DOHH2 (cell line): ENCODE results near the gene DNAJC18.

Source experiments
- H3F3A ChIP-seq: fragments of 200-600 bp; sonication (generic), shearing (Covaris generic); 2 replicates; pipeline ENCODE4 v1.6.0; 2016; ENCODE audit warnings: antibody characterized with exemption, mild to moderate bottlenecking; ENCODE audit not compliant: control insufficient read depth, insufficient read depth
- H3K27ac ChIP-seq: fragments of 200-600 bp; sonication (generic); 2 replicates; pipeline ENCODE4 v1.5.1; 2014; ENCODE audit warnings: low read depth, mild to moderate bottlenecking, low read length, moderate library complexity
- H3K27me3 ChIP-seq: fragments of 200-600 bp; sonication (generic); 2 replicates; pipeline ENCODE4 v1.6.1; 2014; ENCODE audit warnings: mild to moderate bottlenecking, low read length, mixed read lengths; ENCODE audit not compliant: control insufficient read depth
- H3K36me3 ChIP-seq: fragments of 200-600 bp; sonication (generic); 2 replicates; pipeline ENCODE4 v1.6.1; 2014; ENCODE audit warnings: mild to moderate bottlenecking, low read length, moderate library complexity, mixed read lengths; ENCODE audit not compliant: control insufficient read depth
- H3K4me1 ChIP-seq: fragments of 200-600 bp; sonication (generic); 2 replicates; pipeline ENCODE4 v1.6.1; 2014; ENCODE audit warnings: mild to moderate bottlenecking, low read length, mixed read lengths; ENCODE audit not compliant: control insufficient read depth
- H3K4me2 ChIP-seq: fragments of 200-600 bp; sonication (generic); 2 replicates; pipeline ENCODE4 v1.6.0; 2014; ENCODE audit warnings: mild to moderate bottlenecking, low read length, moderate library complexity
- H3K4me3 ChIP-seq: fragments of 200-600 bp; sonication (generic); 2 replicates; pipeline ENCODE4 v1.5.1; 2014; ENCODE audit warnings: mild to moderate bottlenecking, low read length, mixed read lengths
- H3K79me2 ChIP-seq: fragments of 200-600 bp; sonication (generic); 2 replicates; pipeline ENCODE4 v1.6.1; 2014; ENCODE audit warnings: mild to moderate bottlenecking, low read length, mixed read lengths; ENCODE audit not compliant: control insufficient read depth
- H3K9me2 ChIP-seq: fragments of 200-600 bp; sonication (generic); replicated peaks from 2 replicates; pipeline ENCODE4 v1.6.1; 2014; ENCODE audit warnings: mild to moderate bottlenecking, low read length, mixed read lengths; ENCODE audit not compliant: control insufficient read depth
- H3K9me3 ChIP-seq: fragments of 200-600 bp; sonication (generic); 2 replicates; pipeline ENCODE4 v1.6.1; 2014; ENCODE audit warnings: antibody characterized with exemption, low read length, mixed read lengths; ENCODE audit not compliant: control insufficient read depth, insufficient read depth
- H4K20me1 ChIP-seq: fragments of 200-600 bp; sonication (generic); 2 replicates; pipeline ENCODE4 v1.6.0; 2014; ENCODE audit warnings: low read depth, mild to moderate bottlenecking, antibody characterized with exemption, low read length, moderate library complexity; ENCODE audit not compliant: control insufficient read depth, insufficient read depth
- CTCF ChIP-seq: fragments of 200-600 bp; sonication (generic); IDR thresholded peaks from one replicate; pipeline ENCODE4 v1.5.1; 2014; ENCODE audit warnings: antibody characterized with exemption, mild to moderate bottlenecking, low read depth, low read length; ENCODE audit not compliant: poor library complexity, severe bottlenecking
- EZH2phosphoT487 ChIP-seq: fragments of 200-600 bp; sonication (generic); IDR thresholded peaks from 2 replicates; pipeline ENCODE4 v1.6.1; 2017; ENCODE audit warnings: borderline replicate concordance, mild to moderate bottlenecking, antibody characterized with exemption, low read length, moderate library complexity, mixed read lengths

DNAJC18 gene

DNA sequence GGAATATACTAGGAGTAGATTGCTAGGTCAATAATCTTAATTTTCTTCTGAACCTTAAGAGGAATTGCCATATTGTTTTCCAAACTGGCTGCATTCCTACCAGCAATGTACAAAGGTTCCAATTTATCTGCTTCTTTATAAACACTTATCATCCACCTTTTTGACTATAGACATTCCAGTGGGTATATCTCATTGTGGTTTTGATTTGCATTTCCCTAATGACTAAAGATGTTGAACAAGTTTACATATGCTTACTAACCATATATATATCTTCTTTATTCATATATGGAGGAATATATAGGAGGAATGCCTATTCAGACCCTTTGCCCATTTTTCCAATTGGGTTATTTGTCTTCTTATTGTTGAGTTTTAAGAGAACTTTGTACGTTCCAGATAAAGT is 7.6 kb downstream of the DNAJC18 start:
- TF ChIP-seq EZH2phosphoT487 (no peak), CTCF (no peak)
- Histone ChIP-seq H3K36me3 (no peaks in the 10 kb centered on the region), H3K9me2 (no peaks in the 10 kb centered on the region), H3K4me3 (no peak overlapping the region), H3K27me3 (no peaks in the 10 kb centered on the region), H3K9me3 (no peaks in the 10 kb centered on the region), H3F3A (no peaks in the 10 kb centered on the region), H4K20me1 (no peaks in the 10 kb centered on the region), H3K4me2 (no peak overlapping the region), H3K79me2 (no peaks in the 10 kb centered on the region), H3K4me1 (no peaks in the 10 kb centered on the region), H3K27ac (no peak overlapping the region)

DNA sequence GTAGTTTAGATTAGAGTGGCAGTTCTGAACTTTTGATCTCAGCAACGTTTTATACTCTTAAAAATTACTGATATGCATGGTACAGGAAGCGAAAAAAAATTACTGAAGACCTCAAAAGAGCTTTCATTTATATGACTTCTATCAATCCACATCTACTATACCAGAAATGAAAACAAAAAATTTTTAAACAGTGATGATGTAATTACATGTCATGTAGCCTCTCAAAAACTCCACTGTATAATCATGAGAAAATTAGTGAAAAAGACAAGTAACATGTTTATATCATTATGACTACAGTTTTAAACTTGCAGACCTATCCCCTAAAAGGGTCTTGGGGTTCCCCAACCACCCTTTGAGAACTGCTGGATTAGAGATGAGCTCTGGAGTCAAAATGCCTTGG is 9.3 kb downstream of the DNAJC18 start:
- Histone ChIP-seq H3K4me2 (no peak overlapping the region), H3K4me1 (no peaks in the 10 kb centered on the region), H4K20me1 (no peaks in the 10 kb centered on the region), H3K27me3 (no peaks in the 10 kb centered on the region), H3K79me2 (no peaks in the 10 kb centered on the region), H3K36me3 (no peaks in the 10 kb centered on the region), H3F3A (no peaks in the 10 kb centered on the region), H3K4me3 (no peak overlapping the region), H3K27ac (no peak overlapping the region), H3K9me3 (no peaks in the 10 kb centered on the region), H3K9me2 (no peaks in the 10 kb centered on the region)
- TF ChIP-seq CTCF (no peak), EZH2phosphoT487 (no peak)

DNA sequence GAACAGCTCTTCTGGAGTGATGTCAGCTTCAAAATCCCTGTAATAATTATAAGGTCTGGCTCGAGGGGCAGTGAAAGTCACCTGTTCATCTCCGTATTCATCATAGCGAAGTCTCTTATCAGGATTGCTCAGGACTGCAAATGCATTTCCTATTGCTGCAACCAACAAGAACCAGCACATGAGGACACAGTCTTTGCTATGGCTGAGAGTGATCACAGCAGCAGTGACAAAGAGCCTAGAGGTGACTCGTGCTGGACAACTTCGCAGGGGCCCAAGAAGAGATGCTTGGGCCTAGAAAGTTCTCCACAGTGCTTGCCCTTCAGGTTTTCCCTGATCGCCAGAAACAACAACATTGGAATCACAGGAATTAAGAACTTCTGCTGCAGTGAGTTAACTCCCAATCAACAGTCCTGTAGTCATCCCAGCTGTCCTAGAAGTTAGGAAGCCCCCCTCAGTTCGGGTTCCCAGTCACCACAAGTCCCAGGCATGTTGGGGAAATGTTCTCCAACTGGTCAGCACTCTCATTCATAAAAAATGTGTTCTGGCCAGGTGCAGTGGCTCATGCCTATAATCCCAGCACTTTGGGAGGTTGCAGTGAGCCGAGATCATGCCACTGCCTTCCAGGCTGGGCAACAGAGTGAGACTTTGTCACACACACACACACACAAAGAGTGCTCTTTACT is 13.0 kb downstream of the DNAJC18 start:
- Histone ChIP-seq H3K4me2 (no peak overlapping the region), H3K9me3 (no peaks in the 10 kb centered on the region), H4K20me1 (no peaks in the 10 kb centered on the region), H3F3A (no peaks in the 10 kb centered on the region), H3K4me3 (no peak overlapping the region), H3K27ac (no peak overlapping the region), H3K4me1 (no peaks in the 10 kb centered on the region), H3K79me2 (no peaks in the 10 kb centered on the region), H3K27me3 (no peaks in the 10 kb centered on the region), H3K36me3 (no peaks in the 10 kb centered on the region), H3K9me2 (no peaks in the 10 kb centered on the region)
- TF ChIP-seq CTCF (no peak), EZH2phosphoT487 (no peak)

GRCh38 chr5:139425497-139425896 is 13.8 kb downstream of the DNAJC18 start:
- H3K79me2 ChIP-seq: no peaks in the 10 kb centered on the region
- H3K4me3 ChIP-seq: no peak overlapping the region
- no peaks in the 10 kb centered on the region for H4K20me1 ChIP-seq
- no peaks in the 10 kb centered on the region for H3K9me3 ChIP-seq
- TF ChIP-seq EZH2phosphoT487 (no peak), CTCF (no peak)
- no peak overlapping the region for H3K4me2 ChIP-seq
- no peaks in the 10 kb centered on the region for H3K27me3 ChIP-seq
- no peaks in the 10 kb centered on the region for H3K4me1 ChIP-seq
- H3F3A ChIP-seq: no peaks in the 10 kb centered on the region
- no peak overlapping the region for H3K27ac ChIP-seq
- no peaks in the 10 kb centered on the region for H3K36me3 ChIP-seq
- H3K9me2 ChIP-seq: no peaks in the 10 kb centered on the region
